Retinal pigment epithelial cell (primary cell): ENCODE measurements around the gene CBLN1.

Source experiments
- DNase-seq: peaks from one replicate; pipeline ENCODE4 v3.0.0-alpha.2; 2010; ENCODE audit warnings: low read depth
- H3K4me3 ChIP-seq: 2 replicates; pipeline ENCODE4 v1.5.1; 2011; ENCODE audit warnings: mild to moderate bottlenecking, low read length, control low read depth, moderate library complexity
- TF ChIP-seq, protein P1 (sequence below): conservative IDR thresholded peaks from 2 replicates; pipeline ENCODE4 v1.5.1; 2011; ENCODE audit warnings: low read depth, low read length, control low read depth, inconsistent platforms

Gene CBLN1

DNA sequence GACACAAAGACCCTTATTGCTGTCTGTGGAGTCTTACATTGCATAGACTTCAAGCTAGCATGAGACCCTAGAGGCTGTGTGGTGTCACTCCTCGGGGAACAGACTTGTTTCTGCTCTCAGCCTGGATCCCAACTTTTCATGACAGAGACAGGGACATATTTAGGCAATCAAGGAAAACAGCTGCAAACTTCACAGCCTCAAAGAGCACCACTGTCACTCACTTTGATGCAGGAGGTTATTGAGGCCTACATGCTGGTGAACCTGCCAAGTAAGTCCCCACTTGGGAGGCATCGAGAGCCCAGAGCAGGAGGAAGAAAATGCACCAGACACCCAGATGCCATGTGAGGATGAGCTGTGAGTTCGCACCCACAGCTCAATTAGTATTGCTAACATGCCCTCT is 10.3 kb downstream of the CBLN1 start:
- H3K4me3 ChIP-seq = no peak overlapping the region
- TF ChIP-seq, protein P1, sequence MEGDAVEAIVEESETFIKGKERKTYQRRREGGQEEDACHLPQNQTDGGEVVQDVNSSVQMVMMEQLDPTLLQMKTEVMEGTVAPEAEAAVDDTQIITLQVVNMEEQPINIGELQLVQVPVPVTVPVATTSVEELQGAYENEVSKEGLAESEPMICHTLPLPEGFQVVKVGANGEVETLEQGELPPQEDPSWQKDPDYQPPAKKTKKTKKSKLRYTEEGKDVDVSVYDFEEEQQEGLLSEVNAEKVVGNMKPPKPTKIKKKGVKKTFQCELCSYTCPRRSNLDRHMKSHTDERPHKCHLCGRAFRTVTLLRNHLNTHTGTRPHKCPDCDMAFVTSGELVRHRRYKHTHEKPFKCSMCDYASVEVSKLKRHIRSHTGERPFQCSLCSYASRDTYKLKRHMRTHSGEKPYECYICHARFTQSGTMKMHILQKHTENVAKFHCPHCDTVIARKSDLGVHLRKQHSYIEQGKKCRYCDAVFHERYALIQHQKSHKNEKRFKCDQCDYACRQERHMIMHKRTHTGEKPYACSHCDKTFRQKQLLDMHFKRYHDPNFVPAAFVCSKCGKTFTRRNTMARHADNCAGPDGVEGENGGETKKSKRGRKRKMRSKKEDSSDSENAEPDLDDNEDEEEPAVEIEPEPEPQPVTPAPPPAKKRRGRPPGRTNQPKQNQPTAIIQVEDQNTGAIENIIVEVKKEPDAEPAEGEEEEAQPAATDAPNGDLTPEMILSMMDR = no peak
- DNase-seq = no peak

DNA sequence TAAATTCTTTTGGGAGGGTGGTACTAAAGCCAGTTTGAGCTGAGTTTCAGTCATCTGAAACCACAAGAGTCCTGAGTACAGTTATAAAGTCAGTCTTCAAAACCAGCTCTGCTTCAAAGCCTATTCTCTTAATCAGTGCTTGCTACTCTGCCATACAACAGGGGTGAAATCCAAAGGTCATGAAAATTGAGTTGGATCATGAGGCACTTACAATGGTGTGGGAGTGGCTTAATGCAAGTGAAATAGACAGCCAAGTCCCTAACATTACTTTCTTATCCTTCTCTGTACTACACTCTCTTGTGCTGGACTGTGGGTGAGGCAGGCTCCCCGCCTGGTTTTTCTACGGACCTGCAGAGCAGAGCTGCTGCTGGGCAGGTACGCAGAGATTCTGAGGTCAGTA is 12.4 kb downstream of the CBLN1 start:
- TF ChIP-seq, protein P1 = no peak
- DNase-seq = no peak
- H3K4me3 ChIP-seq = no peak overlapping the region

DNA sequence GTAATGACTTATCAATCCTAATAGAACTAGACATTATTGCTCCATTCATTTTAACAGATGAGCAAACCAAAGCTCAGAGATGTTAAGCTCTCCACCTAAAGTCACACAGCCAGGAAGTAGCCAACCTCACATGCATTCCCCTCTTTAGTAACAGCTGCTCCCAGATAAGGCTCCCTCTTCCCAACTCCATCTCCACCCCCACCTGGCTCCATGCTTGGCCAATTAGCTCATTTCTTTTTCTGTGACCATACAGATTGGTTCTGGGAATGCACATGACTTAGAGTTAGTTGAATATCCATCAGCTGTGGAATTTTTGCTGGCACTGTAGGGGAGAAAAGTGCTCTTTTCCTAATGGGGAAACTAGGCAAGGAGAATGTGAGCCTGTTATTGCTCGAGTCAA is 13.0 kb downstream of the CBLN1 start:
- no peak for DNase-seq
- TF ChIP-seq, protein P1 = no peak
- H3K4me3 ChIP-seq = no peak overlapping the region

DNA sequence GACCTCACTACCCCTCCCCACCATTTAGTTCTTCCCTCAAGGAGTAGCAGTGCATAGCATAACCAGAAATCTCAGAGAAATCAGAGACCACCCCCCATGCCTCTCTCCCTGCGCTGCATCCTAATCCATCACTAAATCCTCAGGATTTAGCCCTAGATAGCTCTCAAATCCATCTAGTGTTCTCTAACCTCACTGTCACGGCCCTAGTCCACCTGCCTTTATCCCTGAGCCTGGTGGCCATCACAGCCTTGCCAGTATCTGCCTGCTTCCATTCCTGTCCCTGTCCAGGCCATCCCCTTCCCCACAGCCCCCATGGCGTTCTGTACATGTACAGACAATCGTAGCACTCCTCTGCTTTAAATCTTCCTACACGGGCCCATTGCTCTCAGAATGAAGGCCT is 19.1 kb downstream of the CBLN1 start:
- no peak for DNase-seq
- no peak overlapping the region for H3K4me3 ChIP-seq
- TF ChIP-seq, protein P1 = no peak

DNA sequence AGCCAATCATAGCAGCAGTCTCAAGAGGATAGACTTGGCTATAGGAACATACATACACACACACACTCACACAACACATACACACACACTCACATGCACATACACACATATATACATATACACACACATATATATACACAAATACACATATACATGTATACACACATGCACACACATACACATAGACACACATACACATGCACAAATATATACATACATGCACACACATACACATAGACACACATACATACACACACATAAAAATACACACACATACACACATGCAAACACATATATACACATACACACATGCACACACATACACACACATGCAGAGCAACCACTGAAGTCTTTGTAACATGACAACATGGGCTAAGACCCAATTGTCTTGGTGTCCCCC is 19.7 kb downstream of the CBLN1 start:
- H3K4me3 ChIP-seq = no peak overlapping the region
- DNase-seq = no peak
- TF ChIP-seq, protein P1 = no peak

DNA sequence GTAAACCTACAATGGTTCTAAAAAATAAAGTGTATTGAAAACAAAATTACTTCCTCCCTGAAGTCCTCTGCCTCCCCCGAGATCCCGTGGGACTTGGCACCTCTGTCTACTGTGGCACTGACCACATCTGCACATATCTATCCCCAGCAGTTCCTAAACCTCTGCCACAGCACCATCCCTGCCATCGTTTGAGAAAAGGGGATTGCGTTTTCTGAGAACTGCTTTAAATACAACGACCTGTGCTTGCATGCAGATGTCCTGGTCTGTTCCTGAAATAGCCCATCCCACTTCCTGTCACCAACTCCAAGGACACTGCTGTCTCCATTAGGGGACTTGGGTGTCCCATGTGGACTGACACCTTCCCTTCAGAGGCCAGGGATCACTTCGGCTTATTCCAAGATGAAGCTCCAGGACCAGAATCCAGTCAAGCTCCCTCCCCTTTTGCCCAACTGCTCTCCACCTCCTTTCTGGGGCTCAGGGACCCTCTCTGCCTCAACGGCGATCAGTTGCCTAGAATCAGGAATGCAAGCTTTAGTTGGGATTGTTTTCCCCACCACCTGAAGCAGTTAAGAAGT is 20.6 kb downstream of the CBLN1 start:
- TF ChIP-seq, protein P1 = no peak
- H3K4me3 ChIP-seq = no peak overlapping the region
- DNase-seq = no peak

DNA sequence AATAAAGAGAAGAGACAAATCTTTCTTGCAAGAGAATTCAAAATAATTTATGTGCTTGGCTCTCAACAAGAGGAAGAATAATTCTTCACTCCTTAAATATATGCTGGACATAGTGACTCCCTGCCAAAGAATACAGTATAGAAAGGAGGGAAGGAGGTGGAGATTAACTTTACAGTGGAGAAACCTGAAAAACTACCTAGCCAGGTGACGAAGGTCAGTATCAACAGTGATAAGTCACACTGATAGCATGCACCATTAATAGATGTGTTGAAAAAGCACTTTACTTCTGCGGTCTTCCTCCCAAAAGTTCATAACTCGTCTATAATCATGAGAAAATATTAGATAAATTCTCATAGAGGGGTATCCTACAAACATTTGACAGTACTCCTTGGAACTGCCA is 21.4 kb downstream of the CBLN1 start:
- DNase-seq = no peak
- H3K4me3 ChIP-seq = no peak overlapping the region
- TF ChIP-seq, protein P1 = no peak
